ENCODE measurements around the gene MAST3.

DNA sequence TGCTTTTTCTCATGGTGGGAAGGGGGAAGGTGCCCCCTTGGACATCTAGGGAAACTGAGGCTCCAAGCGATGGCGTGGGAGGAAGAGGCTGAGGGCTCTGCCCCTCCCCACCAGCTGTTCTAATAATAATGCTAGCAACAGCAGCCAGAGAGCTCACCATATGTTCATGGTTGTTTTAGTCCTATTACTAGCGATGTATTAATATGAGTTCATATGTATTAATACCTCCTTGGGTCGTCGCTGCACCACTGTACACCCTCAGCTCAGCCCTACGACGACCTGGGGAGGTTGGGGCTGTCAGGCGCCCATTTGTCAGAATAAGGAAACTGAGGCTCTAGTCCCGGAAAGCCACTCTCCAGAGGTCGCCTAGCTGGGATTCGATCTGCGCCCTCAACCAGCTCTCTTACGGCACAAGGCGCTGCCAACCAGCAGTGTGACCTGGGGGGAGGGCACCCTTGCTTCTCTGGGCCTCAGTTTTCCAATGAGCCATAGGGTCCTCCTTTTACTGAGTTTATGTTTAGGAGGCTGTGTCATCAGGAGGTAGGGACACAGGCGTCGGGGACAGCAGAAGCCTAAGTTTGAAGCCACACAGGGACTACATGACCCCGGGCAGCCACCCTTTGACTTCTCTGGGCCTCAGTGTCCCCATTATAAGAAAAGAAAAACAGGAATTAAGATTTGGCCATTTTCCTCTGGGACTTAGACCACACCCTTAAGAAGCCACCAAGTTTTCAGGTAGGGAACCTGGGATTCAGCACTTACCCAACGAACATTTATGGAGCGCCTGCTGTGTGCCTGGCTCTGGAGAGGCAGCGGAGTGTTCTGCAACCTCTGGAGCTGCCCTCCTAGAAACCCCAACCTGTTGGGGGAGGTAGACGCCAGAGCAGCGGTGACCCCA, 664 bp downstream of the MAST3 start:
- no peak for TF ChIP-seq BCL11A (tag by site-specific recombination; IDR thresholded peaks at IDR 0.05; ENCODE audit: low read depth)
- no peak for TF ChIP-seq ZSCAN30 (tag by site-specific recombination; IDR thresholded peaks at IDR 0.05)
- TF ChIP-seq ZNF792 (tag by site-specific recombination; IDR thresholded peaks at IDR 0.05): no peak
- no peak for TF ChIP-seq ZNF274 (IDR thresholded peaks at IDR 0.05; ENCODE audit: low read length)
- no peak for TF ChIP-seq ZNF274 (tag by site-specific recombination; IDR thresholded peaks at IDR 0.05; ENCODE audit: borderline replicate concordance)
- no peak for TF ChIP-seq ZNF394 (tag by site-specific recombination; IDR thresholded peaks at IDR 0.05; ENCODE audit: borderline replicate concordance)
- no peak for TF ChIP-seq ZSCAN16 (tag by site-specific recombination; IDR thresholded peaks at IDR 0.05)

Data from HEK293 (cell line).